ENCODE data around the gene ADCYAP1R1.

ADCYAP1R1 gene

DNA sequence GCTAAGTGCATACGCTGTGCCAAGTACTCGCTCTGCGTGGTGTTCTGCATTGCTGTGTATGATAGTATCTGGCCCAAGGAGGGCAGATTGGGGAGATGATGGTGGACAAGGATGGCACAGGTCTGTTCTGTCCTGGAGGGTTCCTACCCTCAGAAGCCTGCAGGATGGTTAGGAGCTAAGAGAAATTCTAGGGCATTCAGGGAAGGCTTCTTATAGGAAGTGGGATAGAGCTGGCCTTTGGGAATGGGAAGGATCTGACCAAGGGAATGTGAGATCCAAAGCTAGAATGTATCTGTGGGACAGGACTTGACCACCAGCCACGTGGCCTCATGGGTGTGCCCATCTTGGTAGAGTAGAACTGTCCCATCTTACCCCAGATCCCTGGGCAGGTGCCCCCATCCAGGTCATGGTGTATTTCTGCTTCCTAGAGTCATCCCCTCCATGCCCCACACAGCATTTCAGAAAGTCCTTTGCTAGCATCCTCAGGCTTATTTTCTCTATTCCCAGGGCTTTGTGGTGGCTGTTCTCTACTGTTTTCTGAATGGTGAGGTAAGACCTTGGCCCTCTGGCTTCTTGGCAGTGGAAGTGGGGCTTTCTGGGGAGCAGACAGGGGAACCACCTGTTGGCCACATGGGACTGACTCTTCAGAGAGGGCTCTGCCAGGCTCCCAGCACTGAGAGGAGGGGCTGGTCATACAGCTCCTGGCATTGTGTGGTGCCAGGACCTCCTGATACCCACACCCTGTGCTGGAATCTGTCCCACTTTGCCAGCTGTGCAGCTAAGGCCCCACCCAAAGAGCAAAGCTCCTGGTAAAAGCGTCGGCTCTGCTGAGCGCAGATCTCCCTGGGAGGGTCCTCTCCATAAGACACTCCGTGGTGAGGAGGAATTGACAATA lies 52.5 kb downstream of the ADCYAP1R1 start:
- DNase-seq (ENCODE audit: low read depth, low spot score) = no peak

GRCh38 chr7:31105256-31105950 lies 53.3 kb downstream of the ADCYAP1R1 start:
- DNase-seq (ENCODE audit: low read depth, low spot score) = no peak

DNA sequence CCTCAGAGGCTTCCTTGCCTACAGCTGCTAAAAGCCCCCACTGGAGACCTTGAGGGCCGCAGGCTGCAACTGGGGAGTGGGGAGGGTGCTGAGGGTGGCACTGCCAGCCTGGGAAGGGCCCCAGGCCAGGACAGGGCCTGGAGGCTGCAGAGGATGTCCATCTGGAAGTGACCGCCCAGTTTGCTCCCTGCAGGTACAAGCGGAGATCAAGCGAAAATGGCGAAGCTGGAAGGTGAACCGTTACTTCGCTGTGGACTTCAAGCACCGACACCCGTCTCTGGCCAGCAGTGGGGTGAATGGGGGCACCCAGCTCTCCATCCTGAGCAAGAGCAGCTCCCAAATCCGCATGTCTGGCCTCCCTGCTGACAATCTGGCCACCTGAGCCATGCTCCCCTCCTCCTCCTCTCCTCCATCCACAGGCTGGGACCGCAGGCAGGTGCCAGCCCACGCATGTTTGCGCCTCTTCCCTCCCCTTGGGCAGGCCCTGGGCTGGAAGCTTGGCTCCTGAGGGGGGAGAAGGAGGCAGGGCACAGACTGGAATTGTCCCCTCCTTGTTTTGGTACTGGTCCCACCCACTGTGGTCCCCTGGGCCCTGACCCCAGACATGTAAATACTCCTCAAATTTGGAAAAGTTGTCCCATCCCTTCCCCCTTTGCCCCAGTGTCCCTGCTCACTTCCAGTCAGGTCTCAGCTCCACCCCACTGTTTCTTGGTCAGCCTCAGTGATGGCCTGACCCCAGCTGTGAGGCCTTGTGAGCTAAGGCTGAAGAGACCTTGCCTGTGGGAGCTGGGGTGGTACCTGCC lies 54.4 kb downstream of the ADCYAP1R1 start:
- DNase-seq (ENCODE audit: low read depth, low spot score) = no peak

GRCh38 chr7:31107106-31108090 lies 55.3 kb downstream of the ADCYAP1R1 start:
- DNase-seq (ENCODE audit: low read depth, low spot score) = no peak

GRCh38 chr7:31108097-31108657 lies 56.1 kb downstream of the ADCYAP1R1 start:
- DNase-seq (ENCODE audit: low read depth, low spot score) = no peak

- no peak for DNase-seq (ENCODE audit: low read depth, low spot score)
These were observed 57.6 kb downstream of the ADCYAP1R1 start for GRCh38 chr7:31109751-31110150.

GRCh38 chr7:31110331-31111108 lies 58.4 kb downstream of the ADCYAP1R1 start:
- no peak for DNase-seq (ENCODE audit: low read depth, low spot score)

DNA sequence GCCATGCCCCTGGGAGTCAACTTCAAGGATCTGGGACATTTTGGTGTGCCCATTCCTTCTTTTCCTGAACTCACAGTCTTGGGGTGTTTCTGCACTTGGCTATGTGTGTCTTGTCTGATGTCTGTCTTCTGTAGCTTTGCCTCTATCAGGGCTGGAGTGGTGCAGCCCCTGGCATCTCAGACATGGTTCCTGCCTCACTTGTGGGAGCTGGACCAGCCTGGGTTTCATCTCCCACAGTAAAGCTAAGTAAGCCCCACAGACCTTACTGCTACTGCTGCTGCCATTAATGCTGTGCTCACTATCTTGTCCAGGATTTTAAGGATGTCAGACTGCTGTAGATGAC lies 59.0 kb downstream of the ADCYAP1R1 start:
- no peak for DNase-seq (ENCODE audit: low read depth, low spot score)

DNA sequence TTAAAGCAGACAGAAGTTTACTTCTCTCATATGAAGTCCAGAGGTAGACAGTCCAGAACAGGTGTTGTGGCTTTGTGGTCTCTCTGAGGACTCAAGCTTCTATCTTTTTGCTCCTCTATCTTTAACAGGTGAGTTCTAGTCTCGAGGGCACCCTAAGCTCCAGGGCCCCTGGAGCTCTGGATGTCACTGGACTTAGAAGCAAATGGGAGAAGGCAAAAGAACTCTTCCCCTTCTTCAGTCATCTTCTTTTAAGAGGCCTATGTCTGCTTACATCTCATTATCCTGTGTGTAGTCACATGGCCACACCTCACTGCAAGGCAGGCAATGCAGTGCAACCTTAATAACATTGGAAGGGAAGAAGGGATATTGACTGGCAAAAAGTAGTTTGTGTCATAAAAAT lies 61.6 kb downstream of the ADCYAP1R1 start:
- no peak for DNase-seq (ENCODE audit: low read depth, low spot score)

- DNase-seq (ENCODE audit: low read depth, low spot score) = peak; percentile 80
These were observed 62.7 kb downstream of the ADCYAP1R1 start for GRCh38 chr7:31114593-31115343.

DNA sequence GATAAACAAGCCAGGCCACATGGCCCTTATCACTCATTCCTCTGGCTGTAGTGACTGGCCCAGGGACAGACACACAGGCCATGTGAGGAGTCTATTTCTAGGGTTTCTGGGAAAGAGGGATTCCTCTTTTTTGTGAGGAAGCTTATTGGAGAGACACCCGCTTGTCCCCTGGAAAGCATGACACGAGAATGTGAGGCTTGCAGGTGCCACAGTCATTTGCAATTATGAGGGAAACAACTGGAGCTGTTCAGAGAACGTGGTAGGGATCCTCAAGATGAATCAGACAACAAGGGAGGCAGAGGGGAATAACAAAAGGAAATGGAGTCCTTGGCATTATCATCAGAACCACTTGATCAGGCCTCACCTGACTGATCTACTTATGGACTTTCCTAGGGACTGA lies 64.5 kb downstream of the ADCYAP1R1 start:
- no peak for DNase-seq (ENCODE audit: low read depth, low spot score)

DNA sequence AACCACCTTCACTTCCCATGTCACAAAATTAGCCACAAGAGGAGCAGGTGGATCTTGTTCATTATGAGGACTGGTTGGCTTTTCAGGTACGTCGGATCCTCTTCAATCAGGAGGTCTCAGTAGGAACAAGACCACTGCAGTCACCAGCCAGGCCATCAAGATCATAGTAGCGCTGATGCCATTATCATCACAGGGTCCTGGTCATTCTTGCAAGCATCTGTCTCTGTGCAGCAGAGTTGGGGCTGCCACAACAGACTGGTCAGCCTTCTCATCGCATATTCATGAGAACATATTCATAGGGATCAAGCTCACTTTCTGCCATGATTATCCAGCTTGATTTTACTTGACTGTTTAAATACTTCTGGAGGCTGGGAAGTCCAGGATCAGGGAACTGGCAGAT lies 67.1 kb downstream of the ADCYAP1R1 start:
- DNase-seq (ENCODE audit: low read depth, low spot score) = no peak

DNA sequence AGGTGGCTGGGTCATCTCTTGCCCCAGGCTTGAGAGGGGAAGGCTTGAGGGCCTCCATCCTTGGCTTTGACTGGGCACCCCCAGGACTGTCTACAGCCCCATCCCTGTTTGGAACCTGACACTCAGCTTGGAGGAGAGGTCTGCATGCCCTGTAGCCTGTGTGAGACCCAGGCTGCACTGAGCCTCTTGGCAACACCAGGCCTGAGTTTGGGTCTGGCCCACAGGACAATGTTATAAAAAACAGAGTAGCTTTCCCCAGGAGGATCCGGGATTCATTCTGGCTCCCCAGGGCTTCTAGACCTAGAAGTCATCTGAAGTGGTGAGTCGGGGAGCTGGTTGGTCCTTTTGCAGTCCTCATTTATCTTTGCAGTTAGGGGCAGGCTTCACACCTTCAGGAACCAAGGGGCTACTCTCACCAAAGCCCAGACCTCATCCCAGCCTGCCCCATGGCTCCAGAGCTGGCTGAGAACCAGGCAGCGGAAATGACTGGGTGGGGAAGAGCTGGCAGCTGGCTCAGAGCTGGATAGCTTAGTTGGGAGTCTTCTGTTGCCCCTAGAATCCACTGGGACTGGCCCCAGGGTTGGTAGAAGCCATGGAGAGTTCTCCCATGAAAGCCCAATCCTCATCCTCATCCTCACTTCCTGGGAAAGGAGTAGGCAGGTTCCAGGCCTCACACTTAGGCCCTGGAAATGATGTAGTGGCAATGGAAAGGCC lies 68.8 kb downstream of the ADCYAP1R1 start:
- DNase-seq (ENCODE audit: low read depth, low spot score) = no peak

DNA sequence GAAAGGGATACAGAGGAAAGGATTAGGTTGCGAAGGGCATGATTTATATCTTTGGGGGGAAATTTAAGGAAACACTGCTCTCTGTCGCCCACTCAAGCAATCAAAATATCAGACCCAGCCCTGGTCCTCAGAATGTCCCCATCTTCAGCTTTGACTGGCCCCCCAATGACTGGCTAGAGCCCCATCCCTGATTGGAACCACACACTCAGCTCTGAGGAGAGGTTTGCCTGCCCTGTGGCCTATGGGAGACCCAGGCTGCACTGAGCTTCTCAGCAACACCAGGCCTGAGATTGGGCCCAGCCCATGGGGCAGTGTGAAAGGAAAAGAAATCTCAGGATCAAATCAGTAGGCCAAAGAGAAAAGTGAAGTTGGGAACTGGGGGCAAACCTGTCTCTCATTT lies 69.5 kb downstream of the ADCYAP1R1 start:
- DNase-seq (ENCODE audit: low read depth, low spot score) = no peak

GRCh38 chr7:31122649-31123058 lies 70.5 kb downstream of the ADCYAP1R1 start:
- DNase-seq (ENCODE audit: low read depth, low spot score) = peak; percentile 94

GRCh38 chr7:31123321-31123720 lies 71.2 kb downstream of the ADCYAP1R1 start:
- no peak for DNase-seq (ENCODE audit: low read depth, low spot score)

GRCh38 chr7:31123726-31124125 lies 71.6 kb downstream of the ADCYAP1R1 start:
- DNase-seq (ENCODE audit: low read depth, low spot score) = no peak

- DNase-seq (ENCODE audit: low read depth, low spot score) = no peak
These were observed 73.1 kb downstream of the ADCYAP1R1 start for GRCh38 chr7:31125171-31125570.

DNA sequence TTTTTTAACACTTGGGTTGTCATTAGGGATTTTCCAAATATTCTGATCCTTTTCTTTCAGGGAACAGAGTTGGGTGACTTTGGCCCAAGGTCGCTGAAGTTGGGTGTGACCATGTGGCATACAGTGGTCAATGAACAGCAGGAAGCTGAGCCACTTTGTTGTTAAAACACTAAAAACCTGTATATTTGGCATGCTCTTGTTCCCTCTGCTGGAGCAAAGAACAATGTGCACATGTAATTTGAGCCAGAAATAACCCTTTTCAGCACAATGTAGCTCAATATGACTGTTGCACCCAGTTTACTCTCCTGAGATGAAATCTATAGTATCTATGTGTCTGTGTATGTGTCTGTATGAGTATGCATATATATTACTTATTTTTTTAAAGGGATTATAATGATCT lies 74.9 kb downstream of the ADCYAP1R1 start:
- peak; percentile 57 for DNase-seq (ENCODE audit: low read depth, low spot score)
